Ovary (tissue), 10 donors: ENCODE measurements around the gene CEBPZOS. TPM values are rescaled to one million over a fixed set of nuclear protein-coding genes. Genes with fewer than 3 reads are reported as not detected.

Source experiments
- DNase-seq, 5 donors: peaks; one replicate each; pipeline ENCODE4 v3.0.0-alpha.2; 2019 to 2020
- H3K27ac ChIP-seq, 2 donors: fragments of 200-600 bp; one replicate each; pipeline versions ENCODE4 v1.5.1 to v1.8.0; 2019 to 2022
- H3K27me3 ChIP-seq: fragments of 200-600 bp; one replicate; pipeline ENCODE4 v1.8.0; 2022
- H3K36me3 ChIP-seq: fragments of 200-600 bp; sonication (generic); one replicate; pipeline ENCODE4 v1.5.1; 2019
- H3K4me1 ChIP-seq: one replicate; pipeline ENCODE4 v1.8.1; 2013; ENCODE audit warnings: mild to moderate bottlenecking, moderate library complexity; ENCODE audit not compliant: insufficient read depth
- H3K4me3 ChIP-seq: fragments of 200-600 bp; sonication (generic); one replicate; pipeline ENCODE4 v1.5.1; 2017
- H3K9me3 ChIP-seq, 2 donors: fragments of 200-600 bp in 1 of 2; sonication (generic) in 1 of 2; one replicate each; pipeline versions ENCODE4 v1.5.1 to v1.8.1; 2013 to 2019; ENCODE audit warnings: mild to moderate bottlenecking in 1 of 2, moderate library complexity in 1 of 2
- CTCF ChIP-seq, 3 donors: fragments of 450-650 bp in 2 of 3; fragments of 200-600 bp in 1 of 3; IDR thresholded peaks; one replicate each; pipeline versions ENCODE4 v1.5.1 to v1.8.0; 2016 to 2022; ENCODE audit warnings: antibody characterized with exemption in 3 of 3, mild to moderate bottlenecking in 1 of 3
- EP300 ChIP-seq: sonication (generic); formaldehyde crosslinking; IDR thresholded peaks from one replicate; pipeline ENCODE4 v1.6.1; 2017; ENCODE audit warnings: antibody characterized with exemption
- POLR2A ChIP-seq: fragments of 450-650 bp; IDR thresholded peaks from one replicate; pipeline ENCODE4 v1.6.1; 2017; ENCODE audit warnings: antibody characterized with exemption, mild to moderate bottlenecking, moderate library complexity
- WGBS, 3 donors: extraction: QIAGEN DNeasy Blood & Tissue Kit in 1 of 3; methylation state at CpG; one replicate each; pipeline versions ENCODE4 v1.1.5 to v1.1.7; 2013 to 2017; 5-methylcytosine and 5-hydroxymethylcytosine counted together
- intact Hi-C, 4 donors: fragments of 100-400 bp; cut with DNase I; formaldehyde crosslinking; loops; one replicate each; pipeline versions ENCODE4 v1.11.0 to v1.15.1; 2022 to 2023
- long read RNA-seq, 3 donors: library from polyadenylated mRNA in 2 of 3; unstranded in 2 of 3; transcript quantifications; one replicate each; pipeline ENCODE4 v2.0.0 and lab custom pipeline, GENCODE V29; 2021 to 2026
- polyA plus RNA-seq, 2 donors: library from polyadenylated mRNA; stranded (reverse); fragments of 200-250 nt in 1 of 2; fragments of 350-450 nt in 1 of 2; fragmentation: Illumina TruSeq in 1 of 2; extraction: RNeasy Lipid Tissue Mini Kit (QIAGEN cat#74804) in 1 of 2; gene quantifications; one replicate each; pipeline ENCODE4 v1.2.3, GENCODE V29; 2013 to 2014
- total RNA-seq, 7 donors: library from RNA; depleted of rRNA in 2 of 7; stranded (reverse); fragments of >200 nt in 2 of 7; fragmentation: NEBNext Ultra II Directional in 3 of 7; extraction: Animal tissue kit (Norgen Biotek cat#: 25700) in 3 of 7; gene quantifications; one replicate each; pipeline versions ENCODE4 v1.1.0 to v1.2.4, GENCODE V29; 2016 to 2023
- donor health status: DM: no; HTN: no; CAD: no; lungs with moderate emphysema.
- donor health status: DM: no; HTN: no; CAD: no.
- donor health status: Bipolar disorder and iron deficiency.
- donor health status: DM: yes; HTN: yes; CAD: no.
- donor health status: DM: no; HTN: no; CAD: no.
- donor health status: DM: yes; HTN: yes; CAD: no.

The CEBPZOS gene
- total RNA-seq (10 to 100 TPM; 22.6 to 47.4 (median 44.8) TPM), polyA plus RNA-seq (10 to 100 TPM; 33.0 to 41.1 TPM)
- long read RNA-seq, donor 1, partial matches to known transcripts: 3 of 20 reads
- long read RNA-seq, donor 1, other reads (novel, unspliced or antisense): 12 of 20 reads
- long read RNA-seq, donor 2, transcript CEBPZOS-204 (5 exons, 3,158 nt): major isoform, 9 of 229 reads
- long read RNA-seq, donor 2, transcript CEBPZOS-201 (5 exons, 695 nt): major isoform, 9 of 229 reads
- long read RNA-seq, donor 2, partial matches to known transcripts: 130 of 229 reads
- long read RNA-seq, donor 2, other reads (novel, unspliced or antisense): 81 of 229 reads
- long read RNA-seq, donor 3, transcript CEBPZOS-204 (5 exons, 3,158 nt): major isoform, 5 of 10 reads
- long read RNA-seq, donor 3, partial matches to known transcripts: 2 of 10 reads
- long read RNA-seq, donor 3, other reads (novel, unspliced or antisense): 3 of 10 reads

DNA sequence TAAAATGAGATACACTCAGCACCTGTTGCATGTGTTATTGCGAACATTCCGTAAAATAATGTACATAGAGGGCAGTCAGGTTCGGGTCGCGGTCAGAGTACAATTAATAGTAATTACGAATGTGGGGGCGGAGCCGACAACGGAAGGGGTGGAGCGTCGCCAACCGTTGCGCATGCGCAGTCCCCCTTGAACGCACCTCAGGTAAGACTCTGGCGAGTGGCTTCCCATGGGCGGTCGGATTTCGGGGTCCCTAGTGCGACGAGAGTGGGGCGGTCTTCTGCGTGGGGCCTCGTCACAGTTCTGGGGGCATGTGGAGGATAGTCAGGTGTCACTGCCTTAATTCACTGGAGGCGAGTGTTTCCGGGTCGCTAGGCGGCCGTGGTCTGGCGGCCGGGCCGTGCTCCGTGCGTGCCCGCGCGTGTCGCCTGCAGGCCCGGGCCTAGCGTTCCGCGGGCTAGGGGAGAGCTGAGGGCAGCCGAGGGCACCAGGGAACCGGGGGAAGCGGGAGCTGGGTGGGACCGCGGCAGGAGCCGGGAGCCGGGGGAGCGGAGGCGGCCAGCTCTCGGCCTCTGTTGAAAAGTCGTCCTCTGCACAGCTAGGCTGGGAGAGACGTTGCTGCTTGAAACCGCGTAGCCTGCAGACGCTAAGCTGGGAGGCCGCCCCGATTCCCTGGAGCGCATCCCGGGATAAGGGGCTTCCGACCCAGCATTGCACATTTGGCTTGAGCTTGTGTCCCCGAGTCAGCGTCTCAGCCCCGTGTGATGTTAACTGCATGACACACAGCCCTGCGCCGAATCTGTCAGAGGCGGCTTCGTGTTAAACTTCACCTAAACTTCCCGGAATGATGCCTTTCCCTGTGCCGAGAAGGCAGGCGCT is at the start of gene CEBPZOS:
Gene CEBPZOS (plus strand): TSS at position 177 of the 876 bp plus-strand sequence. CDS start 3,209 bp downstream, outside the sequence.
- H3K9me3 ChIP-seq: no peaks in the 10 kb centered on the region
- peak; percentile 84 to 93 (median 90) for DNase-seq
- H3K4me1 ChIP-seq: peaks cover 7% of the 10 kb centered on the region
- TF ChIP-seq EP300: no peak
- TF ChIP-seq POLR2A: peak; percentile 84
- H3K36me3 ChIP-seq: no peaks in the 10 kb centered on the region
- 0 to 1% (median 1%) methylated on average over 67 to 72 of the region's 72 CpGs for WGBS, 3 donors
- no peaks in the 10 kb centered on the region for H3K27me3 ChIP-seq
- peak within 1 kb of the TSS; percentile 93 for H3K4me3 ChIP-seq
- intact Hi-C loops: no loop called here
- H3K27ac ChIP-seq: peak within 1 kb of the TSS; percentile 52 to 77

- TF ChIP-seq POLR2A (no peak), CTCF (IDR thresholded peaks at IDR 0.05) (no peak), EP300 (no peak)
- WGBS, 3 donors: 92 to 95% (median 92%) methylated on average over 7 of the region's 7 CpGs
- Histone ChIP-seq H3K4me1 (peaks cover 4% of the 10 kb centered on the region), H3K9me3 (no peaks in the 10 kb centered on the region), H3K4me3 (no peak overlapping the region), H3K27ac (no peak overlapping the region), H3K27me3 (no peaks in the 10 kb centered on the region), H3K36me3 (no peaks in the 10 kb centered on the region)
- intact Hi-C loops: no loop called here
- no peak for DNase-seq
These were observed 48.0 kb upstream of the CEBPZOS start for GRCh38 chr2:37148325-37148724.

- Histone ChIP-seq H3K27ac (no peak overlapping the region), H3K27me3 (no peaks in the 10 kb centered on the region), H3K4me3 (no peak overlapping the region), H3K36me3 (no peaks in the 10 kb centered on the region), H3K9me3 (no peaks in the 10 kb centered on the region), H3K4me1 (peaks cover 4% of the 10 kb centered on the region)
- TF ChIP-seq EP300 (no peak), CTCF (IDR thresholded peaks at IDR 0.05) (no peak), POLR2A (no peak)
- no peak for DNase-seq
- 64 to 74% (median 70%) methylated on average over 6 of the region's 6 CpGs for WGBS, 3 donors
- intact Hi-C loops: no loop called here
These were observed 46.5 kb upstream of the CEBPZOS start for GRCh38 chr2:37149626-37150322.

DNA sequence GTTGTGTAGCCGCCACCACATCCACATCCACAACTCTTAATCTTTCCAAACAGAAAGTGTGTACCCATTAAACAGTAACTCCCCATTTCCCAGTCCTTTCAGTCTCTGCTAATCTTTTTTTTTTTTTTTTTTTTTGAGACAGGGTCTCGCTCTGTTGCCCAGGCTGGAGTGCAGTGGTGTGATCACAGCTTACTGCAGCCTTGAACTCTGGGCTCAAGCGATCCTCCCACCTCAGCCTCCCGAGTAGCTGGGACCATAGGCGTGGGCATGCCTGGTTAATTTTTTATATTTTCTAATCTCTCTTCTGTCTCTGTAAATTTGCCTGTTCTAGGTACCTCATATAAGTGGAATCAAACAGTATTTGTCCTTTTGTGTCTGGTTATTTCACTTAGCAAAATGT is 43.1 kb upstream of the CEBPZOS start:
- DNase-seq: no peak
- 82 to 86% (median 84%) methylated on average over 5 of the region's 5 CpGs for WGBS, 3 donors
- no peak for TF ChIP-seq POLR2A
- TF ChIP-seq EP300: no peak
- no peak for TF ChIP-seq CTCF (IDR thresholded peaks at IDR 0.05)
- Histone ChIP-seq H3K4me1 (peaks cover 6% of the 10 kb centered on the region), H3K27ac (no peak overlapping the region), H3K9me3 (no peaks in the 10 kb centered on the region), H3K36me3 (no peaks in the 10 kb centered on the region), H3K27me3 (no peaks in the 10 kb centered on the region), H3K4me3 (no peak overlapping the region)
- intact Hi-C loops: no loop called here
